Measurements from ENCODE around the gene BOK. TPM values are rescaled to one million over a fixed set of nuclear protein-coding genes. Genes with fewer than 3 reads are reported as not detected.

BOK gene, protein sequence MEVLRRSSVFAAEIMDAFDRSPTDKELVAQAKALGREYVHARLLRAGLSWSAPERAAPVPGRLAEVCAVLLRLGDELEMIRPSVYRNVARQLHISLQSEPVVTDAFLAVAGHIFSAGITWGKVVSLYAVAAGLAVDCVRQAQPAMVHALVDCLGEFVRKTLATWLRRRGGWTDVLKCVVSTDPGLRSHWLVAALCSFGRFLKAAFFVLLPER
- polyA plus RNA-seq (2013, experiment 1 of 2): 5.1 TPM
- 4.7 TPM for polyA plus RNA-seq (2013, experiment 2 of 2)

DNA sequence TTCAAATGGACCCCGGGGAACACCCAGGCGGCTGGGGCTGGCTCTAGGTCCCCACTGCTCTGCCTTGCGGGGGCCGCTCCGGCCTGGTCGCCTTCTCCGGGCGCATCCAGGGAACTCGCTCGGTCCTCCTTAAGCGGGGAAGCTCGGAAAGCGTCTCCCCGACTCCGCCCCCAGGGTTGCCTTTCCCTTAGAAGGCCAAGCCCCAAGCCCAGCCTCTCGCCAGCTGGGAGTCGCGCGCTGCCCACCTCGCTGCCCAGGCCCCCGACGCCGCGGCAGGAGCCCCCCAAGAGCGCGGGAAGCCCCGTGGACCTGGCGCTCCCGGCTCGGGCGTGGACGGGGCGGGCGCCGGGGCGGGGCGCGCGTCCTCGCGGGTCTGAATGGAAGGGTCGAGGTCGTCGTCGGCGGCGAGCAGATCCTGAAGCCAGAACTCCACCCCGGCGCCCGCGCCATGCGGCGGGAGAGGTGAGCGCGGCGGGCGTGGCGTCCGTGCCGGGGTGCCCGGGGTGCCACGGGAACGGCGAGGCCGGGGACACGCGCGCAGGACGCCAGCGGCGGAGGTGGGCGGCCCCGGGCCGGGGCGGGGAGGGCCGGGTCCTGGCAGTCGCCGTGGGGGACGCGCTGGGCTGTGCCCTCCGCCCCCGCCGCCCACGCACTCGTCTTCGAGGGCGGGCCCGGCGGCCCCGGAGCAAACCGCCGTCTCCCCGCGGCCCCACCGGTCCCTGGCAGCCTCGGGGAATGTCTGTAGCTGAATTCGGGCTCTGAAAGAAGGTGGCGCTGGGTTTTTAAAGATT is at the start of gene BOK:
BOK (plus strand) TSS at position 214 of the 791 bp plus-strand sequence. CDS start 739 bp downstream, outside the sequence.
- Histone ChIP-seq H3K4me1 (ENCODE audit: control insufficient read depth in 2 of 2, insufficient read depth in 1 of 2, low read depth in 1 of 2, low read length in 2 of 2) (peaks cover under 1 to 4% of the 10 kb centered on the region in 2 donors), H2AFZ (ENCODE audit: low read length) (peak within 1 kb of the TSS; percentile 96), H3K14ac (ENCODE audit: low read length) (peak within 1 kb of the TSS; percentile 38), H3K36me3 (replicated peaks in 1 of 2; ENCODE audit: control insufficient read depth in 2 of 2, insufficient read depth in 2 of 2, low read length in 2 of 2) (no peaks in the 10 kb centered on the region), H2BK12ac (ENCODE audit: low read length) (peak within 1 kb of the TSS; percentile 41), H2AK5ac (ENCODE audit: low read depth, low read length) (peak within 1 kb of the TSS; percentile 63), H3K4me2 (ENCODE audit: insufficient read depth, low read length, poor library complexity, severe bottlenecking) (peak within 1 kb of the TSS; percentile 98), H3K4me3 (ENCODE audit: low read length in 2 of 2) (peak within 1 kb of the TSS; percentile 44 to 84), H2BK15ac (ENCODE audit: low read length) (peak within 1 kb of the TSS; percentile 37), H3K18ac (ENCODE audit: low read length) (peak within 1 kb of the TSS; percentile 91), H3K23ac (ENCODE audit: low read depth, low read length, poor library complexity) (peak within 1 kb of the TSS; percentile 89), H3K27me3 (ENCODE audit: control insufficient read depth in 3 of 3, insufficient read depth in 3 of 3, low read depth in 1 of 3, low read length in 3 of 3) (peaks cover 4 to 36% (median 23%) of the 10 kb centered on the region in 3 experiments), H4K91ac (ENCODE audit: low read depth, low read length, poor library complexity) (no peak within 1 kb of the TSS), H3K4ac (ENCODE audit: low read length) (peak within 1 kb of the TSS; percentile 66), H2BK5ac (ENCODE audit: low read length) (no peak within 1 kb of the TSS), H3K9me3 (replicated peaks in 1 of 2; ENCODE audit: control insufficient read depth in 2 of 2, insufficient read depth in 1 of 2, low read depth in 1 of 2, low read length in 2 of 2) (peaks cover 11 to 20% of the 10 kb centered on the region in 2 donors), H3K27ac (replicated peaks; ENCODE audit: low read length) (no peak within 1 kb of the TSS), H2BK120ac (ENCODE audit: low read depth, low read length) (peak within 1 kb of the TSS; percentile 72), H3K79me1 (ENCODE audit: low read depth, low read length) (no peaks in the 10 kb centered on the region), H4K8ac (ENCODE audit: low read depth, low read length) (no peak within 1 kb of the TSS), H3K9ac (ENCODE audit: low read depth, low read length, poor library complexity) (peak within 1 kb of the TSS; percentile 84)
- WGBS, 2 donors (ENCODE audit: extremely low coverage in 2 of 2, insufficient read length in 2 of 2, insufficient replicate concordance in 1 of 2): no CpG with 5 or more reads among the region's 98 CpGs
- no peak for DNase-seq (ENCODE audit: low spot score)

DNA sequence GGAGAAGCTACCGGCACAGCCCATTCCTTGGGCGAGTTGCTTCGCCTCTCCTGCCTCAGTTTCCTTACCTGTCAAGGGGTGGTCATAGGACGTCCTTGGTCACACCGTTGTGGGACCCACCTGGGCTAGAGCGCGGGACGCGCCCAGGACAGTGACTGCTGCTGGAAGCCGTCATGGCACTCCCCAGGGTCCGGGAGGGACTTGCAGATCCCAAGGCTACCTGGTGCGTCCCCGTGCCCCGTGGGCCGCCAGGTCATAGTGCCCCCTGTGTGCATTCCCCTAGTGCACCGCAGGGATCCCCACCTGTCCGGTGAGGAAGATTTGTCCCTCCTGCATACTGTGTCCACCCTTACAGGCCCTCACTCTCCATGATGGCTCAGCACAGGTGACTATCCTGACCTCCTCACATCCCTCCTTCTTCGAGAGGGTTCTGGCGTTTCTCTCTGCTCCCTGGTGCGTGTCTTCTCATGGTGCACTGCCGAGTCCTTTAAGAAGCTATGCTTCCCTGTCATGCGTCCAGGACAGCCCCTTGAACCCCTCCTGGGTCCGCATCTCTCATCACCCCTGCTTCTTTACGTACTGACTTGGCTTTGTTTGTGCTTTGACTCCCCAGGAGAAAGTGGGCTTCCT is 49.3 kb upstream of the BOK start:
- Histone ChIP-seq H2BK15ac (ENCODE audit: low read length) (no peak overlapping the region), H2BK5ac (ENCODE audit: low read length) (peak overlapping the region; percentile 59), H4K91ac (ENCODE audit: low read depth, low read length, poor library complexity) (peak overlapping the region; percentile 64), H3K9me3 (replicated peaks in 1 of 2; ENCODE audit: control insufficient read depth in 2 of 2, insufficient read depth in 1 of 2, low read depth in 1 of 2, low read length in 2 of 2) (no peaks in the 10 kb centered on the region), H2BK120ac (ENCODE audit: low read depth, low read length) (peak overlapping the region; percentile 47), H3K4me1 (ENCODE audit: control insufficient read depth in 2 of 2, insufficient read depth in 1 of 2, low read depth in 1 of 2, low read length in 2 of 2) (peaks cover 8 to 16% of the 10 kb centered on the region in 2 donors), H3K9ac (ENCODE audit: low read depth, low read length, poor library complexity) (peak overlapping the region; percentile 94), H2AFZ (ENCODE audit: low read length) (peak overlapping the region; percentile 95), H3K4me2 (ENCODE audit: insufficient read depth, low read length, poor library complexity, severe bottlenecking) (peak overlapping the region; percentile 88), H3K4ac (ENCODE audit: low read length) (peak overlapping the region; percentile 42), H2AK5ac (ENCODE audit: low read depth, low read length) (peak overlapping the region; percentile 86), H3K14ac (ENCODE audit: low read length) (peak overlapping the region; percentile 99), H3K36me3 (replicated peaks in 1 of 2; ENCODE audit: control insufficient read depth in 2 of 2, insufficient read depth in 2 of 2, low read length in 2 of 2) (peaks cover 0 to 26% of the 10 kb centered on the region in 2 donors), H3K27me3 (ENCODE audit: control insufficient read depth in 3 of 3, insufficient read depth in 3 of 3, low read depth in 1 of 3, low read length in 3 of 3) (peaks cover 0 to 4% (median 0%) of the 10 kb centered on the region in 3 experiments), H3K18ac (ENCODE audit: low read length) (peak overlapping the region; percentile 99), H3K23ac (ENCODE audit: low read depth, low read length, poor library complexity) (peak overlapping the region; percentile 90), H3K4me3 (ENCODE audit: low read length in 2 of 2) (peak overlapping the region; percentile 66 to 81), H2BK12ac (ENCODE audit: low read length) (no peak overlapping the region), H3K79me1 (ENCODE audit: low read depth, low read length) (peaks cover 15% of the 10 kb centered on the region), H4K8ac (ENCODE audit: low read depth, low read length) (peak overlapping the region; percentile 53), H3K27ac (replicated peaks; ENCODE audit: low read length) (no peak overlapping the region)
- no peak for DNase-seq (ENCODE audit: low spot score)
- no CpG with 5 or more reads among the region's 24 CpGs for WGBS, 2 donors (ENCODE audit: extremely low coverage in 2 of 2, insufficient read length in 2 of 2, insufficient replicate concordance in 1 of 2)

DNA sequence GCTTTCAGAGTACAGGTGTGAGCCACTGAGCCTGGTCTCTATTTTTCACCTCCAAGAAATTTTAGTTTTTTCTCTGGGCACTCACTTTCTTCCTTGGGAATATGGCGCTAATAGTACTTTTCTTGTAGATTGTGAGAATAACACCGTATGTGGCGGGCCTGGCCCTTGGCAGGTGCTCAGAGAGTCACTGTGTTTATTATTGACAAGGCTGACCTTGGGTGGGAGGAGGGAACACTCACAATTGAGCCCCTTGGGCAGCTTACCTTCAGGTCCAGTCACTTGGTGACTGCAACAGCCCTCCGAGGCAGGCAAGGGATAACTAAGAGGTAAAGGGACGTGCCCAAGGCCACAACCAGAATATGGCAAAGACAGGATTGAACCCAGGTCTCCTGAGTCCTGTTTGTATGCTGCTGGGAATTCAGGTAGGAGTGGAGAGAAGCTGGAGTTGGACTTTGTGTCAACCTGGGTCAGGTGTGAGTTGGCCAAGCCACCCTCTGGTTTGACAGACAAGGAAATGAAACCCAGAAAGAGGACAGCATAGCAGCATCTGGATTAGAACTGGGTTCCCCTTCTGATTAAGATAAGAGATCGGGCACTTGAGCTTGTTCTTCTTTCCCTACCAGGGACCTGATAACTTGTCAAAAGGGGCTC is 47.3 kb upstream of the BOK start:
- no CpG with 5 or more reads among the region's 6 CpGs for WGBS, 2 donors (ENCODE audit: extremely low coverage in 2 of 2, insufficient read length in 2 of 2, insufficient replicate concordance in 1 of 2)
- DNase-seq (ENCODE audit: low spot score): no peak
- H3K4me1 ChIP-seq (ENCODE audit: control insufficient read depth in 2 of 2, insufficient read depth in 1 of 2, low read depth in 1 of 2, low read length in 2 of 2): peaks cover 8 to 13% of the 10 kb centered on the region in 2 donors
- no peak overlapping the region for H3K27ac ChIP-seq (replicated peaks; ENCODE audit: low read length)
- H3K14ac ChIP-seq (ENCODE audit: low read length): no peak overlapping the region
- H3K27me3 ChIP-seq (ENCODE audit: control insufficient read depth in 3 of 3, insufficient read depth in 3 of 3, low read depth in 1 of 3, low read length in 3 of 3): peaks cover 0 to 4% (median 0%) of the 10 kb centered on the region in 3 experiments
- H3K4me3 ChIP-seq (ENCODE audit: low read length in 2 of 2): no peak overlapping the region
- H4K8ac ChIP-seq (ENCODE audit: low read depth, low read length): no peak overlapping the region
- no peak overlapping the region for H2BK5ac ChIP-seq (ENCODE audit: low read length)
- no peak overlapping the region for H3K18ac ChIP-seq (ENCODE audit: low read length)
- H3K4ac ChIP-seq (ENCODE audit: low read length): no peak overlapping the region
- no peak overlapping the region for H4K91ac ChIP-seq (ENCODE audit: low read depth, low read length, poor library complexity)
- peaks cover 0 to 2% of the 10 kb centered on the region in 2 donors for H3K9me3 ChIP-seq (replicated peaks in 1 of 2; ENCODE audit: control insufficient read depth in 2 of 2, insufficient read depth in 1 of 2, low read depth in 1 of 2, low read length in 2 of 2)
- H2BK120ac ChIP-seq (ENCODE audit: low read depth, low read length): no peak overlapping the region
- H2AK5ac ChIP-seq (ENCODE audit: low read depth, low read length): no peak overlapping the region
- H3K23ac ChIP-seq (ENCODE audit: low read depth, low read length, poor library complexity): no peak overlapping the region
- H2BK15ac ChIP-seq (ENCODE audit: low read length): no peak overlapping the region
- H2BK12ac ChIP-seq (ENCODE audit: low read length): no peak overlapping the region
- no peak overlapping the region for H2AFZ ChIP-seq (ENCODE audit: low read length)
- peaks cover 0 to 8% of the 10 kb centered on the region in 2 donors for H3K36me3 ChIP-seq (replicated peaks in 1 of 2; ENCODE audit: control insufficient read depth in 2 of 2, insufficient read depth in 2 of 2, low read length in 2 of 2)
- H3K9ac ChIP-seq (ENCODE audit: low read depth, low read length, poor library complexity): no peak overlapping the region
- H3K4me2 ChIP-seq (ENCODE audit: insufficient read depth, low read length, poor library complexity, severe bottlenecking): no peak overlapping the region
- H3K79me1 ChIP-seq (ENCODE audit: low read depth, low read length): peaks cover 11% of the 10 kb centered on the region

Data from neuronal stem cell (in vitro differentiated cells).